Mesenchymal stem cell (in vitro differentiated cells and primary cell): ENCODE results near the gene MSMP.

Source experiments
- DNase-seq: peaks from one replicate; pipeline ENCODE4 v3.0.0-alpha.2; 2013
- H2AFZ ChIP-seq: one replicate; pipeline ENCODE4 v1.6.1; 2013; ENCODE audit warnings: low read depth, mild to moderate bottlenecking, control low read depth, inconsistent platforms, low read length, moderate library complexity
- H2AK5ac ChIP-seq: 2 replicates; pipeline ENCODE4 v1.6.1; 2013; ENCODE audit warnings: low read length, moderate library complexity, mild to moderate bottlenecking, inconsistent platforms; ENCODE audit not compliant: severe bottlenecking
- H2BK120ac ChIP-seq: one replicate; pipeline ENCODE4 v1.6.1; 2013; ENCODE audit warnings: low read depth, mild to moderate bottlenecking, inconsistent platforms, low read length, moderate library complexity
- H2BK12ac ChIP-seq, 2 experiments: one replicate each; pipeline ENCODE4 v1.6.1; 2013; ENCODE audit warnings: inconsistent platforms in 2 of 2, low read length in 2 of 2, mild to moderate bottlenecking in 2 of 2, moderate library complexity in 2 of 2, control low read depth in 1 of 2
- H2BK15ac ChIP-seq: one replicate; pipeline ENCODE4 v1.6.1; 2013; ENCODE audit warnings: mild to moderate bottlenecking, low read depth, inconsistent platforms; ENCODE audit not compliant: poor library complexity, severe bottlenecking
- H2BK5ac ChIP-seq: 2 replicates; pipeline ENCODE4 v1.6.1; 2013; ENCODE audit warnings: low read depth, mild to moderate bottlenecking, low read length, control low read depth, inconsistent platforms; ENCODE audit not compliant: poor library complexity, severe bottlenecking
- H3K14ac ChIP-seq, 2 experiments: one replicate each; pipeline ENCODE4 v1.6.1; 2013; ENCODE audit warnings: inconsistent platforms in 2 of 2, low read length in 2 of 2, control low read depth in 1 of 2, mild to moderate bottlenecking in 1 of 2, moderate library complexity in 1 of 2
- H3K18ac ChIP-seq, 2 experiments: one replicate each; pipeline ENCODE4 v1.6.1; 2013; ENCODE audit warnings: inconsistent platforms in 2 of 2, low read length in 2 of 2, control low read depth in 1 of 2, low read depth in 1 of 2, mild to moderate bottlenecking in 1 of 2
- H3K23ac ChIP-seq, 2 experiments: one replicate each; pipeline ENCODE4 v1.6.1; 2013; ENCODE audit warnings: inconsistent platforms in 2 of 2, low read length in 2 of 2, mild to moderate bottlenecking in 2 of 2, moderate library complexity in 2 of 2, control low read depth in 1 of 2
- H3K27ac ChIP-seq: 2 replicates; pipeline ENCODE4 v1.5.1; 2013; ENCODE audit warnings: mild to moderate bottlenecking, moderate library complexity, low read length, control low read depth, inconsistent platforms; ENCODE audit not compliant: poor library complexity, severe bottlenecking
- H3K27me3 ChIP-seq, 2 experiments: 2 replicates each; pipeline versions ENCODE4 v1.6.1 to v1.7.0; 2013; ENCODE audit warnings: low read length in 2 of 2, mild to moderate bottlenecking in 2 of 2, moderate library complexity in 2 of 2, control low read depth in 1 of 2, inconsistent platforms in 1 of 2; ENCODE audit not compliant: control insufficient read depth in 1 of 2, insufficient read depth in 1 of 2
- H3K36me3 ChIP-seq, 2 experiments: 2 replicates each; pipeline versions ENCODE4 v1.6.1 to v1.7.0; 2013; ENCODE audit warnings: low read length in 2 of 2, control low read depth in 1 of 2, inconsistent platforms in 1 of 2, low read depth in 1 of 2, mild to moderate bottlenecking in 1 of 2; ENCODE audit not compliant: insufficient read depth in 2 of 2, control insufficient read depth in 1 of 2
- H3K4ac ChIP-seq, 2 experiments: one replicate each; pipeline ENCODE4 v1.6.1; 2013; ENCODE audit warnings: inconsistent platforms in 2 of 2, low read length in 2 of 2, mild to moderate bottlenecking in 2 of 2, moderate library complexity in 2 of 2, control low read depth in 1 of 2, low read depth in 1 of 2
- H3K4me1 ChIP-seq: 2 replicates; pipeline ENCODE4 v1.6.1; 2013; ENCODE audit warnings: low read depth, low read length, control low read depth; ENCODE audit not compliant: control insufficient read depth, insufficient read depth
- H3K4me2 ChIP-seq: 2 replicates; pipeline ENCODE4 v1.6.1; 2013; ENCODE audit warnings: low read length, mild to moderate bottlenecking, inconsistent platforms; ENCODE audit not compliant: poor library complexity, severe bottlenecking
- H3K4me3 ChIP-seq, 2 experiments: 2 replicates each; pipeline versions ENCODE4 v1.5.1 to v1.7.0; 2013; ENCODE audit warnings: low read length in 2 of 2, mild to moderate bottlenecking in 2 of 2, control low read depth in 1 of 2, low read depth in 1 of 2; ENCODE audit not compliant: insufficient read depth in 1 of 2
- H3K79me1 ChIP-seq: replicated peaks from 2 replicates; pipeline ENCODE4 v1.6.1; 2013; ENCODE audit warnings: mild to moderate bottlenecking, control low read depth, low read length, inconsistent platforms; ENCODE audit not compliant: poor library complexity, severe bottlenecking
- H3K9ac ChIP-seq: 2 replicates; pipeline ENCODE4 v1.7.0; 2013; ENCODE audit warnings: mild to moderate bottlenecking, low read length, moderate library complexity
- H3K9me3 ChIP-seq: 2 replicates; pipeline ENCODE4 v1.7.0; 2013; ENCODE audit warnings: mild to moderate bottlenecking, low read length; ENCODE audit not compliant: control insufficient read depth
- H4K8ac ChIP-seq: one replicate; pipeline ENCODE4 v1.6.1; 2013; ENCODE audit warnings: inconsistent platforms, mild to moderate bottlenecking, low read length, moderate library complexity
- H4K91ac ChIP-seq: one replicate; pipeline ENCODE4 v1.6.1; 2013; ENCODE audit warnings: mild to moderate bottlenecking, low read length, inconsistent platforms
- WGBS: methylation state at CpG from one replicate; pipeline ENCODE4 v1.1.7; 2013; ENCODE audit warnings: mixed read lengths; 5-methylcytosine and 5-hydroxymethylcytosine counted together

MSMP gene

DNA sequence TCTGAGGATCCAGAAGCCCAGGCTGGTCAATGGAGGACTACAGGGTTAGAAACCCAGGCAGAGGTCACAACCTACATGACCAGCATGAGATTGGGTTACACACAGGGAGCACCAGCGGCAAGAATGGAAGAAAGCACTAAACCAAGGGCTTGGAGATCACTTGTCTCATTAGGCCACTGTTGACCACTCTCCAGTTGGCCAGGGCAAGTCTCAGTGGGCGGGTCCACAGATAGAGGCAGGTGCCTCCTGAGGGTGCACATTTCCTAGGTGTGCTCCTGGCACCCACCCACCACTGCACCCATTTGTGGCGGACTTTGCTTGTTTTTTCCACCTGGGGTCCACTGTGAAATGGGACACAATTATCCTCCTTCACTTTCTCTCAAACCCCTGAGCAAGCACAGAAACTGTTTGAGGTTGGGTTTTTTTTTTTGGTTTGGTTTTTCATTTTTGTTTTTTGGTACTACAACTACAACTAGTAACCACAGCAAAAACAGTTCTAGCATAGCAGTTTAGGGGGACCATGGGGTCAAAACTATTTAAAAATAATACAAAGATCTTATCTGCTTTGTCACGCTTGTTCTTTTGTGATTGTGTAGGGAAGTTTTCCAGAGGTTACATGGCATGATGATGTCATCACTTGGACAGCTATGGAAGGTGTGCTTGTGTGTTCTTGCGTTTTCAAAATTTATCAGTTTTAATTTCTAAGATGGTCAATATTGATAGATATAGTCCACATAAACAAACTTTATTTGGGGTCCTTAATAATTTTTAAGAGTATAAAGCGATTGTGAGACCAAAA, 43.4 kb upstream of the MSMP start:
- H2BK120ac ChIP-seq, result no peak overlapping the region
- H2AFZ ChIP-seq, result no peak overlapping the region
- no peak overlapping the region for H4K91ac ChIP-seq
- WGBS, result 93% methylated on average over 3 of the region's 6 CpGs
- no peak overlapping the region for H4K8ac ChIP-seq
- peaks cover 19% of the 10 kb centered on the region for H3K4me1 ChIP-seq
- H3K79me1 ChIP-seq, result peaks cover 27% of the 10 kb centered on the region
- H3K18ac ChIP-seq, result no peak overlapping the region
- no peak overlapping the region for H2BK15ac ChIP-seq
- no peak overlapping the region for H3K27ac ChIP-seq
- H3K14ac ChIP-seq, result no peak overlapping the region
- no peak overlapping the region for H2AK5ac ChIP-seq
- no peak overlapping the region for H2BK12ac ChIP-seq
- no peak overlapping the region for H3K23ac ChIP-seq
- no peak overlapping the region for H3K4me2 ChIP-seq
- no peaks in the 10 kb centered on the region for H3K9me3 ChIP-seq
- no peak overlapping the region for H3K9ac ChIP-seq
- no peaks in the 10 kb centered on the region for H3K27me3 ChIP-seq
- H3K4me3 ChIP-seq, result no peak overlapping the region
- no peak overlapping the region for H2BK5ac ChIP-seq
- H3K4ac ChIP-seq, result no peak overlapping the region
- DNase-seq, result no peak
- peaks cover 26 to 36% of the 10 kb centered on the region in 2 experiments for H3K36me3 ChIP-seq

DNA sequence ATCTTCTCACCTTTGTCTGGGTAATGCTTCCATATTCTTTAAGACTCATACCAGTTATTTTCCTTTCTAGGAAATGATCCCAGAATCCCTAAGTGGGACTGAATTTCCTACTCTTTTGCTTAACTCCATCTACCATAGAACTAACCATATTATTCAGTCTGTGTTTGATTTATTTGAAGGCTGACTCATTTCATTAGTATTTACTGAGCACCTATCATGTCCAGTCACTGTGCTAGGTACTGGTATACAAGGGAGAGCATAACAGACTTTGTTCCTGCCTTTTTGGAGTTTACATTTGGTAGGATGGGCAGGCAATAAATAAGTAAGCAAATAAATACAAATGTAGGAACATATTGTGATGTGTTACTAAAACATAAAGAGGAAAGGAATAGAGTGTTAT, 41.6 kb upstream of the MSMP start:
- Histone ChIP-seq H3K4me1 (peaks cover 30% of the 10 kb centered on the region), H3K79me1 (peaks cover 31% of the 10 kb centered on the region), H3K4me3 (no peak overlapping the region), H2AK5ac (no peak overlapping the region), H3K4me2 (no peak overlapping the region), H2AFZ (no peak overlapping the region), H3K23ac (no peak overlapping the region), H2BK12ac (no peak overlapping the region), H3K36me3 (peaks cover 18 to 19% of the 10 kb centered on the region in 2 experiments), H3K18ac (no peak overlapping the region), H3K4ac (no peak overlapping the region), H3K9me3 (no peaks in the 10 kb centered on the region), H2BK15ac (no peak overlapping the region), H3K14ac (no peak overlapping the region), H2BK120ac (no peak overlapping the region), H4K8ac (no peak overlapping the region), H4K91ac (no peak overlapping the region), H2BK5ac (no peak overlapping the region), H3K9ac (no peak overlapping the region), H3K27me3 (no peaks in the 10 kb centered on the region), H3K27ac (no peak overlapping the region)
- no peak for DNase-seq

DNA sequence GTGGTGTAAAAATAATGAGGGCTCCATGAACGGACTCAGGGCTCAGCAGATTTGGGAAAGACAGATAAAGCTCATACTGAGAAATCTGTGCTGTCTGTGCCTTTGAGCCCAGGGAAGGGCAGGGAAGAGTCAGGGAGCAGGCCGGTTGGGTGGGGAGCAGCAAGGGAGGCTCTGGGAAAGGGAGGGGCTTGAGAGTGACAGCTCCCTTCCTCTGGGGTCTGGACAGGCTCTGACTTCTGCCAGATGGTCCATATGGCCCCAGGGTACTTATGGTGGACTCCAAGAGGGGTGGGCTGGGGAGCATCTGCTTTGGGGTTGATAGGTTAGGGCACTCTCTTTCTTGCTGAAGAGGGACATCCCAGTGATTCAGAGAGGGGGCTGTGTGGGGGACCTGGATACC, 39.4 kb upstream of the MSMP start:
- no peak for DNase-seq
- H3K4me2 ChIP-seq, result peak overlapping the region; percentile 15
- no peak overlapping the region for H3K23ac ChIP-seq
- peak overlapping the region; percentile 75 for H3K9ac ChIP-seq
- H3K79me1 ChIP-seq, result peaks cover 28% of the 10 kb centered on the region
- H3K4me1 ChIP-seq, result peaks cover 29% of the 10 kb centered on the region
- H2AFZ ChIP-seq, result no peak overlapping the region
- H3K36me3 ChIP-seq, result peaks cover 0 to 6% of the 10 kb centered on the region in 2 experiments
- H3K27ac ChIP-seq, result no peak overlapping the region
- no peak overlapping the region for H4K8ac ChIP-seq
- no peak overlapping the region for H3K14ac ChIP-seq
- H4K91ac ChIP-seq, result no peak overlapping the region
- no peak overlapping the region for H2BK5ac ChIP-seq
- no peak overlapping the region for H2BK12ac ChIP-seq
- 79% methylated on average over 2 of the region's 2 CpGs for WGBS
- no peak overlapping the region for H3K18ac ChIP-seq
- no peaks in the 10 kb centered on the region for H3K9me3 ChIP-seq
- peak overlapping the region in 1 of 2 experiments; percentile 77 for H3K4me3 ChIP-seq
- H2BK15ac ChIP-seq, result no peak overlapping the region
- no peaks in the 10 kb centered on the region for H3K27me3 ChIP-seq
- H2AK5ac ChIP-seq, result no peak overlapping the region
- H3K4ac ChIP-seq, result no peak overlapping the region
- no peak overlapping the region for H2BK120ac ChIP-seq

DNA sequence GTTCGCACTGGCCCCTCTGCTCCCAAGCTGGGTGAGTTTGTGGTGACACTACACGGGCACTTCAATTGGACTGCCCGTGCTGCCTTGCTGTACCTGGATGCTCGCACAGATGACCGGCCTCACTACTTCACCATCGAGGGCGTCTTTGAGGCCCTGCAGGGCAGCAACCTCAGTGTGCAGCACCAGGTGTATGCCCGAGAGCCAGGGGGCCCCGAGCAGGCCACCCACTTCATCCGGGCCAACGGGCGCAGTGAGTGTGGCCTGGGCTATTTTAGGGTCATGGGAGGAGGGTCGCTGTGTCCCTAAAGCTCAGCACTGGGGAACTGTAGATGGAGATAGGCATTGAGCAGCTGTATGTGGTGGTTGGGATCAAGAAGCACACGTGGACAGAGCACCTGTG, 38.8 kb upstream of the MSMP start:
- H3K9me3 ChIP-seq, result no peaks in the 10 kb centered on the region
- H3K27ac ChIP-seq, result no peak overlapping the region
- no peak overlapping the region for H2BK120ac ChIP-seq
- no peak overlapping the region for H3K23ac ChIP-seq
- no peak overlapping the region for H4K91ac ChIP-seq
- H4K8ac ChIP-seq, result no peak overlapping the region
- peaks cover 28% of the 10 kb centered on the region for H3K79me1 ChIP-seq
- WGBS, result 95% methylated on average over 14 of the region's 14 CpGs
- H2BK15ac ChIP-seq, result no peak overlapping the region
- H3K27me3 ChIP-seq, result no peaks in the 10 kb centered on the region
- DNase-seq, result no peak
- no peak overlapping the region for H2BK12ac ChIP-seq
- peaks cover 29% of the 10 kb centered on the region for H3K4me1 ChIP-seq
- H3K4me3 ChIP-seq, result peak overlapping the region in 1 of 2 experiments; percentile 77
- no peak overlapping the region for H3K14ac ChIP-seq
- H2AK5ac ChIP-seq, result no peak overlapping the region
- peaks cover 0 to 6% of the 10 kb centered on the region in 2 experiments for H3K36me3 ChIP-seq
- H2BK5ac ChIP-seq, result no peak overlapping the region
- H3K4me2 ChIP-seq, result no peak overlapping the region
- no peak overlapping the region for H2AFZ ChIP-seq
- H3K18ac ChIP-seq, result peak overlapping the region in 1 of 2 experiments; percentile 13
- H3K9ac ChIP-seq, result peak overlapping the region; percentile 75
- H3K4ac ChIP-seq, result peak overlapping the region in 1 of 2 experiments; percentile 36
